GM19239 (cell line): Measurements from ENCODE around the gene PIGB.
"Not testable (repeated sequence)": the region's sequence is repeated elsewhere in the genome, so short reads cannot be mapped to it uniquely, and the experiment has no call there.

Source experiments
- DNase-seq: peaks from one replicate; pipeline ENCODE4 v3.0.0; 2011; ENCODE audit warnings: low spot score; ENCODE audit not compliant: insufficient read length
- FAIRE-seq: peaks from 2 replicates; lab custom pipeline; 2011; peaks lifted over from hg19 to GRCh38; lab: Jason Lieb, UNC

Gene PIGB

GRCh38 chr15:55318588-55319494, at the start of gene PIGB, which contains the start of gene PIGBOS1:
TSS of gene PIGB (plus strand) at chr15:55319222. CDS start at chr15:55319251, 29 bp downstream.
TSS of gene PIGBOS1 (minus strand) at chr15:55319123. CDS start at chr15:55317792, 1,331 bp downstream.
- FAIRE-seq (peak; percentile 90), DNase-seq (peak; percentile 65)

- DNase-seq (no peak), FAIRE-seq (no peak)
These were observed 48.7 kb upstream of the PIGB start for GRCh38 chr15:55270291-55270690.

GRCh38 chr15:55276324-55276723, 42.7 kb upstream of the PIGB start:
- no peak for DNase-seq

GRCh38 chr15:55277116-55277564, 41.9 kb upstream of the PIGB start:
- FAIRE-seq (peak; percentile 85), DNase-seq (no peak)

More at GRCh38 chr15:55276324-55276723, 42.7 kb upstream of the PIGB start:
- peak; percentile 56 for FAIRE-seq

- DNase-seq (no peak), FAIRE-seq (no peak)
These were observed 41.3 kb upstream of the PIGB start for GRCh38 chr15:55277715-55278114.

- DNase-seq (no peak), FAIRE-seq (peak; percentile 45)
These were observed 39.8 kb upstream of the PIGB start for GRCh38 chr15:55279100-55279745.

- FAIRE-seq (peak; percentile 100), DNase-seq (no peak)
These were observed 39.2 kb upstream of the PIGB start for GRCh38 chr15:55279746-55280351.

GRCh38 chr15:55280589-55280988, 38.4 kb upstream of the PIGB start:
- DNase-seq, FAIRE-seq: not testable (repeated sequence)

GRCh38 chr15:55281517-55282228, 37.3 kb upstream of the PIGB start:
- no peak for FAIRE-seq
- DNase-seq = no peak

GRCh38 chr15:55282284-55282833, 36.7 kb upstream of the PIGB start:
- DNase-seq (no peak), FAIRE-seq (no peak)

GRCh38 chr15:55283379-55284147, 35.5 kb upstream of the PIGB start:
- no peak for DNase-seq
- FAIRE-seq = no peak

- DNase-seq (no peak), FAIRE-seq (no peak)
These were observed 34.6 kb upstream of the PIGB start for GRCh38 chr15:55284426-55284825.

- not testable (repeated sequence) for DNase-seq, FAIRE-seq
These were observed 32.4 kb upstream of the PIGB start for GRCh38 chr15:55286442-55287189.

GRCh38 chr15:55288006-55288717, 30.9 kb upstream of the PIGB start:
- FAIRE-seq (no peak), DNase-seq (no peak)

GRCh38 chr15:55289011-55289745, 29.8 kb upstream of the PIGB start:
- FAIRE-seq (peak; percentile 54), DNase-seq (no peak)

- FAIRE-seq = peak; percentile 60
These were observed 29.1 kb upstream of the PIGB start, which contains the start of gene RAB27A for GRCh38 chr15:55289746-55290527. TSS of gene RAB27A (minus strand) at chr15:55289813. CDS start at chr15:55234934, 54,879 bp downstream.

More at GRCh38 chr15:55289746-55290527, 29.1 kb upstream of the PIGB start, which contains the start of gene RAB27A:
- peak; percentile 55 for DNase-seq
